HL-60 (cell line): ENCODE measurements around the gene TTC22.

Experiments
- GABPA ChIP-seq: IDR thresholded peaks from 2 replicates; pipeline ENCODE4 v1.6.1; 2012; ENCODE audit warnings: low read depth
- POLR2AphosphoS5 ChIP-seq: IDR thresholded peaks from 2 replicates; pipeline ENCODE4 v1.6.1; 2012; ENCODE audit warnings: low read depth
- TF ChIP-seq, protein P1 (sequence below): IDR thresholded peaks from 2 replicates; pipeline ENCODE4 v1.6.1; 2012; ENCODE audit warnings: low read depth; ENCODE audit not compliant: insufficient replicate concordance
- TF ChIP-seq, protein P2 (sequence below): IDR thresholded peaks from one replicate; pipeline ENCODE4 v1.5.1; 2011; ENCODE audit warnings: low read length, control low read depth, inconsistent platforms; ENCODE audit not compliant: insufficient read depth

DNA sequence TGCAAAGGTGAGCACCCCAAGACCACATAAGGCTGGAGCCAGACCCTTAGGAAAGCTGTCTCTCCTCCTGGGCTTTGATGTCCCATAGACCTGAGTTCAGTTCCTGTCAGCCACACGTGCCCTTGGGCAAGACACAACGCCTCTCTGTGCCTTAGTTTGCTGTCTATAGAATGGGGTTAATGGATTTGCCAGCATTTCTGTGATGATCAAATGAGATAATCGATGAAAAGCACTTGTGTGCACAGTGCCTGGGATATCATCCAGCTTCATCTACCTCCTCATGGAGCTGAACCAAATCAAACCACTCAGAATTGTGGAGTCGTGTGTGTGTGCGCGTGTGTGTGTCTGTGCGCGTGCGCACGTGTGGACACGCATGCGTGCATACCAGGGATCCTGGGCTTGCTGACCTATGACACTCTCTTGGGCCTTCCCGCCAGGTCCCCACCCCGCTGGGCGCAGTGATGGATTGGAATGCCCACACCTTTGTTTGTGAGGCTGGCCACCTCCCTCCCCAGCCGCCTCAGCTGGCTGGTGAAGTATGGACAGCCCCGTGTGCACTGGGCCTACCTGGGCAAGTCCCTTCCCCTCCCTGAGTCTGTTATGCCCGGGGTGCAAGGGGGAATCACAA, 5.2 kb downstream of the TTC22 start:
- TF ChIP-seq, protein P1, sequence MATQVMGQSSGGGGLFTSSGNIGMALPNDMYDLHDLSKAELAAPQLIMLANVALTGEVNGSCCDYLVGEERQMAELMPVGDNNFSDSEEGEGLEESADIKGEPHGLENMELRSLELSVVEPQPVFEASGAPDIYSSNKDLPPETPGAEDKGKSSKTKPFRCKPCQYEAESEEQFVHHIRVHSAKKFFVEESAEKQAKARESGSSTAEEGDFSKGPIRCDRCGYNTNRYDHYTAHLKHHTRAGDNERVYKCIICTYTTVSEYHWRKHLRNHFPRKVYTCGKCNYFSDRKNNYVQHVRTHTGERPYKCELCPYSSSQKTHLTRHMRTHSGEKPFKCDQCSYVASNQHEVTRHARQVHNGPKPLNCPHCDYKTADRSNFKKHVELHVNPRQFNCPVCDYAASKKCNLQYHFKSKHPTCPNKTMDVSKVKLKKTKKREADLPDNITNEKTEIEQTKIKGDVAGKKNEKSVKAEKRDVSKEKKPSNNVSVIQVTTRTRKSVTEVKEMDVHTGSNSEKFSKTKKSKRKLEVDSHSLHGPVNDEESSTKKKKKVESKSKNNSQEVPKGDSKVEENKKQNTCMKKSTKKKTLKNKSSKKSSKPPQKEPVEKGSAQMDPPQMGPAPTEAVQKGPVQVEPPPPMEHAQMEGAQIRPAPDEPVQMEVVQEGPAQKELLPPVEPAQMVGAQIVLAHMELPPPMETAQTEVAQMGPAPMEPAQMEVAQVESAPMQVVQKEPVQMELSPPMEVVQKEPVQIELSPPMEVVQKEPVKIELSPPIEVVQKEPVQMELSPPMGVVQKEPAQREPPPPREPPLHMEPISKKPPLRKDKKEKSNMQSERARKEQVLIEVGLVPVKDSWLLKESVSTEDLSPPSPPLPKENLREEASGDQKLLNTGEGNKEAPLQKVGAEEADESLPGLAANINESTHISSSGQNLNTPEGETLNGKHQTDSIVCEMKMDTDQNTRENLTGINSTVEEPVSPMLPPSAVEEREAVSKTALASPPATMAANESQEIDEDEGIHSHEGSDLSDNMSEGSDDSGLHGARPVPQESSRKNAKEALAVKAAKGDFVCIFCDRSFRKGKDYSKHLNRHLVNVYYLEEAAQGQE = no peak
- no peak for TF ChIP-seq POLR2AphosphoS5
- TF ChIP-seq, protein P2, sequence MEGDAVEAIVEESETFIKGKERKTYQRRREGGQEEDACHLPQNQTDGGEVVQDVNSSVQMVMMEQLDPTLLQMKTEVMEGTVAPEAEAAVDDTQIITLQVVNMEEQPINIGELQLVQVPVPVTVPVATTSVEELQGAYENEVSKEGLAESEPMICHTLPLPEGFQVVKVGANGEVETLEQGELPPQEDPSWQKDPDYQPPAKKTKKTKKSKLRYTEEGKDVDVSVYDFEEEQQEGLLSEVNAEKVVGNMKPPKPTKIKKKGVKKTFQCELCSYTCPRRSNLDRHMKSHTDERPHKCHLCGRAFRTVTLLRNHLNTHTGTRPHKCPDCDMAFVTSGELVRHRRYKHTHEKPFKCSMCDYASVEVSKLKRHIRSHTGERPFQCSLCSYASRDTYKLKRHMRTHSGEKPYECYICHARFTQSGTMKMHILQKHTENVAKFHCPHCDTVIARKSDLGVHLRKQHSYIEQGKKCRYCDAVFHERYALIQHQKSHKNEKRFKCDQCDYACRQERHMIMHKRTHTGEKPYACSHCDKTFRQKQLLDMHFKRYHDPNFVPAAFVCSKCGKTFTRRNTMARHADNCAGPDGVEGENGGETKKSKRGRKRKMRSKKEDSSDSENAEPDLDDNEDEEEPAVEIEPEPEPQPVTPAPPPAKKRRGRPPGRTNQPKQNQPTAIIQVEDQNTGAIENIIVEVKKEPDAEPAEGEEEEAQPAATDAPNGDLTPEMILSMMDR = no peak
- TF ChIP-seq GABPA = no peak
